Body of pancreas (tissue), 4 donors: ENCODE results near the gene AGXT2.

ENCODE experiments used
- POLR2A ChIP-seq, 3 donors: fragments of 450-650 bp; IDR thresholded peaks; one replicate each; pipeline ENCODE4 v1.6.1; 2016; ENCODE audit warnings: antibody characterized with exemption in 3 of 3, mild to moderate bottlenecking in 2 of 3
- TF ChIP-seq, protein P1 (sequence below), 7 experiments: fragments of 450-650 bp in 4 of 7; fragments of 200-600 bp in 3 of 7; sonication (generic) in 3 of 7; IDR thresholded peaks; one replicate each; pipeline ENCODE4 v1.5.1; 2016 to 2019; ENCODE audit warnings: antibody characterized with exemption in 7 of 7

DNA sequence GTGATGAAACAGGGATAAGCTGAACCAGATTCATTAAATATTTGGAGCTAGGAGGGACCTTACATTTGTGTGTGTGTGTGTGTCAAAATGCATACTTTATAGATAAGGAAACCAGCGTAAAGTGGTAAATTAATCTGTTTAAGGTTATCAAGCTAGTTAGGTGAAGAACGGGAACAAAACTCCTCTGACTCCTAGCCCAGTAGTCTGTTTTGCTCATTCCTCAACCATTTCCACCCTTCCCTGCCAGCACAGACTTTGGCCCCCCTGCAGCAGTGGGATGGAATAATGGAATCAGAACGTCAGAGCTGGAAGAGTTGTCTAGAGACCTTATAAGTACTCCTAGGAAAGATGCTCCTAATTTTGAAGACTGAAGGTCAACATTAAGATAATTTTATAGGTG is 6.5 kb downstream of the AGXT2 start:
- TF ChIP-seq POLR2A (IDR thresholded peaks at IDR 0.05) = no peak
- TF ChIP-seq, protein P1, sequence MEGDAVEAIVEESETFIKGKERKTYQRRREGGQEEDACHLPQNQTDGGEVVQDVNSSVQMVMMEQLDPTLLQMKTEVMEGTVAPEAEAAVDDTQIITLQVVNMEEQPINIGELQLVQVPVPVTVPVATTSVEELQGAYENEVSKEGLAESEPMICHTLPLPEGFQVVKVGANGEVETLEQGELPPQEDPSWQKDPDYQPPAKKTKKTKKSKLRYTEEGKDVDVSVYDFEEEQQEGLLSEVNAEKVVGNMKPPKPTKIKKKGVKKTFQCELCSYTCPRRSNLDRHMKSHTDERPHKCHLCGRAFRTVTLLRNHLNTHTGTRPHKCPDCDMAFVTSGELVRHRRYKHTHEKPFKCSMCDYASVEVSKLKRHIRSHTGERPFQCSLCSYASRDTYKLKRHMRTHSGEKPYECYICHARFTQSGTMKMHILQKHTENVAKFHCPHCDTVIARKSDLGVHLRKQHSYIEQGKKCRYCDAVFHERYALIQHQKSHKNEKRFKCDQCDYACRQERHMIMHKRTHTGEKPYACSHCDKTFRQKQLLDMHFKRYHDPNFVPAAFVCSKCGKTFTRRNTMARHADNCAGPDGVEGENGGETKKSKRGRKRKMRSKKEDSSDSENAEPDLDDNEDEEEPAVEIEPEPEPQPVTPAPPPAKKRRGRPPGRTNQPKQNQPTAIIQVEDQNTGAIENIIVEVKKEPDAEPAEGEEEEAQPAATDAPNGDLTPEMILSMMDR (IDR thresholded peaks at IDR 0.05) = no peak
